Measurements from ENCODE around the gene PPL. TPM values are rescaled to one million over a fixed set of nuclear protein-coding genes. Genes with fewer than 3 reads are reported as not detected.

Gene PPL
- total and polyA plus RNA-seq, 2 of the 13 experiments (the other 11 are each of a cell fraction or from before 2014, with no cell fraction given) = 5.7 to 6.6 TPM

GRCh38 chr16:4976611-4977145 is 39.7 kb upstream of the PPL start (continued):
- TF ChIP-seq PATZ1 (CRISPR knock-in tag; IDR thresholded peaks at IDR 0.05) (0 out of 2 replicates have a peak, but pooled peaks have one; percentile 20), IKZF5 (CRISPR knock-in tag; IDR thresholded peaks at IDR 0.05) (peak; percentile 55; the same call in 1 of the 2 replicates), THYN1 (CRISPR knock-in tag; IDR thresholded peaks at IDR 0.05; ENCODE audit: borderline replicate concordance, low read depth) (no peak), NR2F2 (IDR thresholded peaks at IDR 0.05; ENCODE audit: borderline replicate concordance, low read depth) (no peak), XRCC5 (optimal IDR thresholded peaks at IDR 0.05; ENCODE audit: low read length) (peak; percentile 32), DNMT1 (CRISPR knock-in tag; IDR thresholded peaks at IDR 0.05) (no peak), ZNF782 (CRISPR knock-in tag; IDR thresholded peaks at IDR 0.05; ENCODE audit: borderline replicate concordance) (peak; percentile 89; the same call in 1 of the 2 replicates), ZNF878 (CRISPR knock-in tag; IDR thresholded peaks at IDR 0.05) (no peak), SRY (CRISPR knock-in tag; IDR thresholded peaks at IDR 0.05) (0 out of 2 replicates have a peak, but pooled peaks have one; percentile 36), ZNF556 (CRISPR knock-in tag; IDR thresholded peaks at IDR 0.05; ENCODE audit: borderline replicate concordance) (0 out of 2 replicates have a peak, but pooled peaks have one; percentile 27), ZNF598 (CRISPR knock-in tag; IDR thresholded peaks at IDR 0.05; ENCODE audit: borderline replicate concordance) (peak; percentile 78; the same call in 1 of the 2 replicates), ZNF747 (CRISPR knock-in tag; IDR thresholded peaks at IDR 0.05; ENCODE audit: borderline replicate concordance) (no peak), MXI1 (IDR thresholded peaks at IDR 0.05; ENCODE audit: borderline replicate concordance, low read depth, low read length) (no peak), DZIP1 (CRISPR knock-in tag; IDR thresholded peaks at IDR 0.05) (no peak), ZNF770 (CRISPR knock-in tag; IDR thresholded peaks at IDR 0.05) (peak; percentile 53), DNMT3B (CRISPR knock-in tag; conservative IDR thresholded peaks at IDR 0.05) (no peak), ZNF34 (CRISPR knock-in tag; IDR thresholded peaks at IDR 0.05; ENCODE audit: borderline replicate concordance) (0 out of 2 replicates have a peak, but pooled peaks have one; percentile 62), PHF8 (CRISPR knock-in tag; IDR thresholded peaks at IDR 0.05) (peak; percentile 49; the same call in 1 of the 2 replicates), SMC3 (IDR thresholded peaks at IDR 0.05; ENCODE audit: low read length) (no peak), PAX8 (CRISPR knock-in tag; IDR thresholded peaks at IDR 0.05; ENCODE audit: borderline replicate concordance) (0 out of 2 replicates have a peak, but pooled peaks have one; percentile 80), SALL1 (CRISPR knock-in tag; IDR thresholded peaks at IDR 0.05) (peak; percentile 44; the same call in 1 of the 2 replicates), ZMYM3 (CRISPR knock-in tag; IDR thresholded peaks at IDR 0.05) (no peak), ZFY (CRISPR knock-in tag; IDR thresholded peaks at IDR 0.05) (peak; percentile 62)

Data from HepG2 (cell line).